B cell (primary cell): ENCODE data around the gene SYT13.

ENCODE experiments used
- CTCF ChIP-seq: fragments of 200-600 bp; IDR thresholded peaks from one replicate; pipeline ENCODE4 v1.8.0; 2022; ENCODE audit warnings: antibody characterized with exemption, mild to moderate bottlenecking
- EZH2 ChIP-seq: IDR thresholded peaks from 2 replicates; pipeline ENCODE4 v1.6.1; 2012; ENCODE audit warnings: borderline replicate concordance, low read depth, mild to moderate bottlenecking, moderate library complexity, low read length; ENCODE audit not compliant: insufficient read depth, poor library complexity, severe bottlenecking

GRCh38 chr11:45285930-45286632, at the start of gene SYT13:
- TF ChIP-seq CTCF (no peak), EZH2 (no peak)
